B cell (primary cell): Measurements from ENCODE around the gene FLRT1. TPM values are rescaled to one million over a fixed set of nuclear protein-coding genes. Genes with fewer than 3 reads are reported as not detected.

ENCODE experiments used
- ATAC-seq: fragments of 200-7000 bp; cut with Tn5 transposase; one replicate; pipeline ENCODE4 v1.10.0; 2021; ENCODE audit warnings: low read depth, mild to moderate bottlenecking, moderate number of reproducible peaks, moderate library complexity
- CTCF ChIA-PET: fragments of 350-600 bp; sonication (Branson Sonifier 250); formaldehyde crosslinking; loops from one replicate; lab custom pipeline; 2021; ENCODE audit warnings: antibody characterized with exemption, inconsistent platforms; lab: Charles Lee
- POLR2A ChIA-PET: fragments of 350-600 bp; sonication (Branson Sonifier 250); formaldehyde crosslinking; loops from one replicate; lab custom pipeline; 2021; ENCODE audit warnings: antibody characterized with exemption; lab: Charles Lee
- DNase-seq: peaks from one replicate; pipeline ENCODE4 v3.0.0; 2013
- H2AFZ ChIP-seq: 2 replicates; pipeline ENCODE4 v1.6.1; 2012; ENCODE audit warnings: mild to moderate bottlenecking, low read depth, low read length; ENCODE audit not compliant: insufficient read depth, poor library complexity, severe bottlenecking
- H3K27ac ChIP-seq, 2 donors: 1 replicate in 1 of 2; 2 replicates in 1 of 2; pipeline ENCODE4 v1.5.1; 2012 to 2013; ENCODE audit warnings: low read length in 2 of 2, mild to moderate bottlenecking in 2 of 2, moderate library complexity in 1 of 2
- H3K27me3 ChIP-seq, 4 experiments: fragments of 200-600 bp in 1 of 4; sonication (generic) in 1 of 4; replicated peaks in 1 of 4; 1 replicate in 2 of 4; 2 replicates in 2 of 4; pipeline versions ENCODE4 v1.6.1 to v1.7.0; 2013 to 2016; ENCODE audit warnings: low read length in 3 of 4, mild to moderate bottlenecking in 2 of 4, mixed read lengths in 1 of 4, moderate library complexity in 1 of 4; ENCODE audit not compliant: insufficient read depth in 4 of 4, control insufficient read depth in 3 of 4; ENCODE audit errors: control extremely low read depth in 1 of 4
- H3K36me3 ChIP-seq, 2 experiments: replicated peaks in 1 of 2; 1 replicate in 1 of 2; 2 replicates in 1 of 2; pipeline versions ENCODE4 v1.6.1 to v1.7.1; 2013; ENCODE audit warnings: low read length in 1 of 2; ENCODE audit not compliant: insufficient read depth in 2 of 2, control insufficient read depth in 1 of 2; ENCODE audit errors: control extremely low read depth in 1 of 2, extremely low read depth in 1 of 2
- H3K4me1 ChIP-seq, 2 donors: fragments of 200-600 bp in 1 of 2; sonication (generic) in 1 of 2; 1 replicate in 1 of 2; 2 replicates in 1 of 2; pipeline versions ENCODE4 v1.5.1 to v1.6.1; 2013 to 2017; ENCODE audit warnings: low read length in 2 of 2; ENCODE audit not compliant: control insufficient read depth in 2 of 2, insufficient read depth in 2 of 2
- H3K4me2 ChIP-seq: replicated peaks from 2 replicates; pipeline ENCODE3; 2012; ENCODE audit warnings: mild to moderate bottlenecking, low read depth, low read length; ENCODE audit not compliant: poor library complexity, severe bottlenecking
- H3K4me3 ChIP-seq, 5 experiments: fragments of 200-600 bp in 1 of 5; sonication (generic) in 1 of 5; 1 replicate in 3 of 5; 2 replicates in 2 of 5; pipeline versions ENCODE4 v1.5.1 to v1.7.0; 2011 to 2016; ENCODE audit warnings: low read length in 4 of 5, mild to moderate bottlenecking in 4 of 5, low read depth in 2 of 5, control low read depth in 1 of 5, moderate library complexity in 1 of 5; ENCODE audit not compliant: insufficient read depth in 1 of 5; ENCODE audit errors: control extremely low read depth in 1 of 5, extremely low read depth in 1 of 5
- H3K79me2 ChIP-seq: fragments of 200-600 bp; sonication (generic); one replicate; pipeline ENCODE4 v1.6.0; 2016; ENCODE audit warnings: low read length; ENCODE audit not compliant: control insufficient read depth, insufficient read depth
- H3K9ac ChIP-seq: fragments of 200-600 bp; sonication (generic); 2 replicates; pipeline ENCODE4 v1.6.1; 2017; ENCODE audit warnings: mild to moderate bottlenecking, low read length, moderate library complexity
- H3K9me3 ChIP-seq, 3 donors: one replicate each; pipeline versions ENCODE4 v1.6.1 to v1.7.1; 2013; ENCODE audit warnings: low read length in 2 of 3; ENCODE audit not compliant: control insufficient read depth in 2 of 3, insufficient read depth in 1 of 3; ENCODE audit errors: control extremely low read depth in 1 of 3
- H4K20me1 ChIP-seq: 2 replicates; pipeline ENCODE4 v1.6.0; 2012; ENCODE audit warnings: mild to moderate bottlenecking, low read length; ENCODE audit not compliant: insufficient read depth, control insufficient read depth, poor library complexity, severe bottlenecking
- H3K27ac Mint-ChIP-seq: one replicate; pipeline ENCODE4 v1.8.0; 2021; ENCODE audit warnings: mixed read lengths
- H3K27me3 Mint-ChIP-seq: one replicate; pipeline ENCODE4 v1.8.0; 2021; ENCODE audit warnings: mixed read lengths
- H3K4me1 Mint-ChIP-seq: one replicate; pipeline ENCODE4 v1.8.0; 2021; ENCODE audit warnings: mixed read lengths
- H3K4me3 Mint-ChIP-seq: one replicate; pipeline ENCODE4 v1.8.0; 2021; ENCODE audit warnings: mixed read lengths
- H3K9me3 Mint-ChIP-seq: one replicate; pipeline ENCODE4 v1.8.0; 2022; ENCODE audit warnings: mixed read lengths; ENCODE audit not compliant: insufficient read depth
- CTCF ChIP-seq: fragments of 200-600 bp; IDR thresholded peaks from one replicate; pipeline ENCODE4 v1.8.0; 2022; ENCODE audit warnings: antibody characterized with exemption, mild to moderate bottlenecking
- EZH2 ChIP-seq: IDR thresholded peaks from 2 replicates; pipeline ENCODE4 v1.6.1; 2012; ENCODE audit warnings: borderline replicate concordance, low read depth, mild to moderate bottlenecking, moderate library complexity, low read length; ENCODE audit not compliant: insufficient read depth, poor library complexity, severe bottlenecking
- WGBS: methylation state at CpG from one replicate; pipeline ENCODE4 v1.1.5; 2013; ENCODE audit warnings: missing lambda C conversion rate; ENCODE audit not compliant: insufficient coverage; 5-methylcytosine and 5-hydroxymethylcytosine counted together
- intact Hi-C: fragments of 100-400 bp; cut with micrococcal nuclease; formaldehyde crosslinking; loops from one replicate; pipeline ENCODE4 v1.10.0; 2022
- polyA plus RNA-seq: library from polyadenylated mRNA; depleted of rRNA; stranded (reverse); fragments of >200 nt; gene quantifications from 2 replicates; pipeline ENCODE4 v1.2.3, GENCODE V29; 2012
- total RNA-seq, 2 donors: library from RNA; stranded (reverse); fragments of 120-200 nt in 1 of 2; gene quantifications; 1 replicate in 1 of 2; 2 replicates in 1 of 2; pipeline versions ENCODE4 v1.2.3 to v1.2.4, GENCODE V29; 2013 to 2022

FLRT1 gene
- total and polyA plus RNA-seq, 2 donors (not counting 1 experiment from before 2014, with no cell fraction given): not detected

DNA sequence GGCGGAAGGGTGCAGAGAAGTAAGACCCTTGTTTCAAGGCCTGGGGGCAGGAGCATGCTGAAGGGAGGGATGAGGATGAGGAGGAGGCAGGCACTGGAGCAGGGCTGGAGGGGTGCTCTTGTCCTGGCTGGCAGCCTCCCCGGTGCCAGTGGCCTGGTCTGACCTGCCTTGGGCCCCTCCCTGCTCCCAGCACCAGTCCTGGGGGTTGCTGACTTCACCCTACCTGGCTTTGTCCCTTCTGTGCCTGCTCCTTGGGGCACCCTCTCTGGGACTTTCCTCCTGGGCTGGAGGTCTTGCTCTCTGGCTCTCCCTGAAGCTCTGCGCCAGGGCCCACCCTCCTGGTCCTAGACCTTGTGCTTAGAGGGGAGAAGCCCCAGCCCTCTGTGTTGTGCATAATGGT lies 4.7 kb upstream of the FLRT1 start:
- Histone ChIP-seq H4K20me1 (no peaks in the 10 kb centered on the region), H3K36me3 (no peaks in the 10 kb centered on the region), H3K4me2 (no peak overlapping the region), H3K27me3 (peaks cover 0 to 36% (median 13%) of the 10 kb centered on the region in 4 experiments), H3K4me3 (no peak overlapping the region), H3K9me3 (peaks cover 0 to 5% (median 0%) of the 10 kb centered on the region in 3 donors), H3K9ac (no peak overlapping the region), H2AFZ (no peak overlapping the region), H3K79me2 (no peaks in the 10 kb centered on the region), H3K4me1 (peaks cover 7 to 10% of the 10 kb centered on the region in 2 donors), H3K27ac (no peak overlapping the region)
- Mint-ChIP-seq H3K4me3 (no peak overlapping the region), H3K27ac (no peak overlapping the region), H3K4me1 (peaks cover 6% of the 10 kb centered on the region), H3K27me3 (peaks cover 52% of the 10 kb centered on the region), H3K9me3 (no peaks in the 10 kb centered on the region)
- POLR2A ChIA-PET: interaction anchor here (0.6 kb wide), 2 partner anchors 43 to 268 kb away, joined by 3 to 9 read pairs; no protein-coding TSS in a partner anchor
- CTCF ChIA-PET: interaction anchor here (1.1 kb wide), 1 partner anchor 194 kb away, joined by 3 read pairs; no protein-coding TSS in a partner anchor
- DNase-seq (no peak), ATAC-seq (no peak)
- 80% methylated on average over 2 of the region's 3 CpGs for WGBS
- TF ChIP-seq CTCF (no peak), EZH2 (no peak)
- intact Hi-C loops: no loop called here

DNA sequence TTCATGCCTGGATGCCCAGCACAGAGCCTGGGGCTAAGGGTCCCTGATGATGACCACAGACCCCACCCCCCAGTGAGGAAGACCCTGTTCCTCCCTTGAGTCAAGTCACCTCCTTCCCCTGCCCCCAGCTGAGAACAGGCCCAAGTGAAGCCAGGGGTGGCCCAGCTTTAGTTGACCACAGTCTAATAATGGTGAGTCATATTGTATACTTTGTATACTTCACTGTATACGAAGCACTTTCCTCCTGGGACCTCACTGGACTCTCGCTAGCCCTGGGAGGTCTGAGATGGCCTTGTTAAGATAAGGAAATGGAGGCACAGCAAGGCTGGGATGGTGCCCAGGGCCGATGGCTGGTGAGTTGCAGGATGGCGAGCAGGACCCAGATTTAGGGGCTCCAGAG lies 3.7 kb upstream of the FLRT1 start:
- intact Hi-C loops: no loop called here
- ChIA-PET CTCF (interaction anchor here (1.5 kb wide), 1 partner anchor 31 kb away, joined by 4 read pairs; no protein-coding TSS in a partner anchor), POLR2A (no interaction called here)
- DNase-seq (no peak), ATAC-seq (no peak)
- H3K4me1 Mint-ChIP-seq: peaks cover 6% of the 10 kb centered on the region
- no peaks in the 10 kb centered on the region for H3K9me3 Mint-ChIP-seq
- no peaks in the 10 kb centered on the region for H3K79me2 ChIP-seq
- no peak overlapping the region for H3K27ac ChIP-seq
- H3K9ac ChIP-seq: no peak overlapping the region
- no peak overlapping the region for H3K4me2 ChIP-seq
- peaks cover 0 to 42% (median 13%) of the 10 kb centered on the region in 4 experiments for H3K27me3 ChIP-seq
- no peak overlapping the region for H3K27ac Mint-ChIP-seq
- H3K4me3 Mint-ChIP-seq: no peak overlapping the region
- H2AFZ ChIP-seq: no peak overlapping the region
- WGBS: 82% methylated on average over 4 of the region's 4 CpGs
- peaks cover 15 to 17% of the 10 kb centered on the region in 2 donors for H3K4me1 ChIP-seq
- no peaks in the 10 kb centered on the region for H4K20me1 ChIP-seq
- H3K27me3 Mint-ChIP-seq: peaks cover 43% of the 10 kb centered on the region
- no peak overlapping the region for H3K4me3 ChIP-seq
- TF ChIP-seq CTCF: no peak
- TF ChIP-seq EZH2: no peak
- H3K36me3 ChIP-seq: no peaks in the 10 kb centered on the region
- H3K9me3 ChIP-seq: no peaks in the 10 kb centered on the region
